D721Med (cell line): ENCODE data around the gene RILP.

Experiments used
- DNase-seq: peaks from one replicate; pipeline ENCODE4 v3.0.0; 2011; ENCODE audit warnings: low spot score; ENCODE audit not compliant: insufficient read length
- FAIRE-seq: peaks from 2 replicates; lab custom pipeline; 2011; peaks lifted over from hg19 to GRCh38; lab: Jason Lieb, UNC
- TF ChIP-seq, protein P1 (sequence below): IDR thresholded peaks from 2 replicates; pipeline ENCODE4 v1.5.1; 2012; ENCODE audit warnings: mild to moderate bottlenecking, control low read depth; ENCODE audit not compliant: insufficient read depth; ENCODE audit errors: missing control alignments

The RILP gene

DNA sequence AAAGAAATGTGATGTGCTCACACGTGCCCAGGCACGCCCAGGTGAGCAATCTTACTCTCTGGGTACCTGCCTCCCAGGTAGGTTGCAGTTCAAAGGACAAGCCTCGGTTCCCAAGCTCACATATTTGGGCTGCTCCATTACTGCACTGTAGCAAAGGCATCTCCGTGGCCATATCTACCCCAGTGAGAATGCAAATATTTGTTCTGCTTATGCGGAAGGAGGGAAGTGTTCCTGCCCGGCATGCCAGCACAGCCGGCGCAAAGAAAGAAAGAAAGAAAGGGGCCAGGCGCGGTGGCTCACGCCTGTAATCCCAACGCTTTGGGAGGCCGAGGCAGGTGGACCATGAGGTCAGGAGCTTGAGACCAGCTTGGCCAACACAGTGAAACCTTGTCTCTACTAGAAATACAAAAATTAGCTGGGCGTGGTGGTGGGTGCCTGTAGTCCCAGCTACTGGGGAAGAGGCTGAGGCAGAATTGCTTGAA is 51.8 kb downstream of the RILP start:
- FAIRE-seq: no peak
- DNase-seq: no peak
- TF ChIP-seq, protein P1, sequence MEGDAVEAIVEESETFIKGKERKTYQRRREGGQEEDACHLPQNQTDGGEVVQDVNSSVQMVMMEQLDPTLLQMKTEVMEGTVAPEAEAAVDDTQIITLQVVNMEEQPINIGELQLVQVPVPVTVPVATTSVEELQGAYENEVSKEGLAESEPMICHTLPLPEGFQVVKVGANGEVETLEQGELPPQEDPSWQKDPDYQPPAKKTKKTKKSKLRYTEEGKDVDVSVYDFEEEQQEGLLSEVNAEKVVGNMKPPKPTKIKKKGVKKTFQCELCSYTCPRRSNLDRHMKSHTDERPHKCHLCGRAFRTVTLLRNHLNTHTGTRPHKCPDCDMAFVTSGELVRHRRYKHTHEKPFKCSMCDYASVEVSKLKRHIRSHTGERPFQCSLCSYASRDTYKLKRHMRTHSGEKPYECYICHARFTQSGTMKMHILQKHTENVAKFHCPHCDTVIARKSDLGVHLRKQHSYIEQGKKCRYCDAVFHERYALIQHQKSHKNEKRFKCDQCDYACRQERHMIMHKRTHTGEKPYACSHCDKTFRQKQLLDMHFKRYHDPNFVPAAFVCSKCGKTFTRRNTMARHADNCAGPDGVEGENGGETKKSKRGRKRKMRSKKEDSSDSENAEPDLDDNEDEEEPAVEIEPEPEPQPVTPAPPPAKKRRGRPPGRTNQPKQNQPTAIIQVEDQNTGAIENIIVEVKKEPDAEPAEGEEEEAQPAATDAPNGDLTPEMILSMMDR: no peak
